Measurements from ENCODE around the gene EXOSC3.

DNA sequence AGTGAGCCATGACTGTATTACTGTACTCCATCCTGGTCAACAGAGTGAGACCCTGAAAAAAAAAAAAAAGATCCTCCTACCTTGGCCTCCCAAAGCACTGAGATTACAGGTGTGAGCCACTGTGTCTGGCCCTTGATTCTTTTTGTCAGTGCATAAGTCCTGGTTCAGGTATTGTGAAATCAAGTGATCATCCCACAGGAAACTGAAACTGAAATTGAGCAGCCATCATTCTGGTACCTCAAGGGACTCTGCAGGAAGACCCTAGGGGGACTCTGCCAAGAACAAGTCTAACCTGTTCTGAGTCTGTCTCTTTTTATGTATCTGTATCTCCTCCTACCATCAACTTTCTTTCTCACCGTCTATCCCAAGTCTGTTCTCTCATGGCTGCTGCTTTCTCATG lies 13.8 kb upstream of the EXOSC3 start:
- TF ChIP-seq, protein P1, sequence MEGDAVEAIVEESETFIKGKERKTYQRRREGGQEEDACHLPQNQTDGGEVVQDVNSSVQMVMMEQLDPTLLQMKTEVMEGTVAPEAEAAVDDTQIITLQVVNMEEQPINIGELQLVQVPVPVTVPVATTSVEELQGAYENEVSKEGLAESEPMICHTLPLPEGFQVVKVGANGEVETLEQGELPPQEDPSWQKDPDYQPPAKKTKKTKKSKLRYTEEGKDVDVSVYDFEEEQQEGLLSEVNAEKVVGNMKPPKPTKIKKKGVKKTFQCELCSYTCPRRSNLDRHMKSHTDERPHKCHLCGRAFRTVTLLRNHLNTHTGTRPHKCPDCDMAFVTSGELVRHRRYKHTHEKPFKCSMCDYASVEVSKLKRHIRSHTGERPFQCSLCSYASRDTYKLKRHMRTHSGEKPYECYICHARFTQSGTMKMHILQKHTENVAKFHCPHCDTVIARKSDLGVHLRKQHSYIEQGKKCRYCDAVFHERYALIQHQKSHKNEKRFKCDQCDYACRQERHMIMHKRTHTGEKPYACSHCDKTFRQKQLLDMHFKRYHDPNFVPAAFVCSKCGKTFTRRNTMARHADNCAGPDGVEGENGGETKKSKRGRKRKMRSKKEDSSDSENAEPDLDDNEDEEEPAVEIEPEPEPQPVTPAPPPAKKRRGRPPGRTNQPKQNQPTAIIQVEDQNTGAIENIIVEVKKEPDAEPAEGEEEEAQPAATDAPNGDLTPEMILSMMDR (IDR thresholded peaks at IDR 0.05), result no peak
- no peak for TF ChIP-seq POLR2A (IDR thresholded peaks at IDR 0.05)
